Activated CD4-positive, alpha-beta T cell treated with anti-CD3 and anti-CD28 coated beads, Interleukin-2, Interleukin-4, amounts not matched to agents 100 ng/mL and 50 ng/mL, durations not matched to agents 16 hours and 8 hours (primary cell): ENCODE measurements around the gene KCNC1.

ENCODE experiments used
- DNase-seq: peaks from one replicate; pipeline ENCODE4 v3.0.0-alpha.2; 2020; ENCODE audit warnings: low spot score

The KCNC1 gene

GRCh38 chr11:17793642-17794170 is 59.1 kb downstream of the KCNC1 start:
- DNase-seq, result no peak

DNA sequence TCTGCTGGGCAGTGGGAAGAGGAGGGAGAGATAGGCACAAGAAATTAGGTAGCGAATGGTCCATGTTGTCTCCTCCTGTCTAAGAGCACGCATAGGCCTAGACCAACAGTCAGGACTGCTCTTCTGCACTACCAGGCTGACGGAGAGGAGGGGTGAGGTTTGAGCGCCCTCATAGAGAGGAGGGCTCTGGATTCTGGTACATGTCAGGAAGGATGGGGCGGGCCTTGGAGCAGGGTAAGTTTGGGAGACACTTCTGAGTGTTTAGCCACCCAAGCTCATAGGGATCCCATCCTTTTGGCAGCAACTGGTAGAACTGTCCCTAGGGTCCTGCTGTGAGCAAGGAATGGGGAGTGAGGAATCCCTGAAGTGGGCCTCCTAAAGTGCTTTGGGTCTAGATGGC is 60.4 kb downstream of the KCNC1 start:
- DNase-seq, result no peak

DNA sequence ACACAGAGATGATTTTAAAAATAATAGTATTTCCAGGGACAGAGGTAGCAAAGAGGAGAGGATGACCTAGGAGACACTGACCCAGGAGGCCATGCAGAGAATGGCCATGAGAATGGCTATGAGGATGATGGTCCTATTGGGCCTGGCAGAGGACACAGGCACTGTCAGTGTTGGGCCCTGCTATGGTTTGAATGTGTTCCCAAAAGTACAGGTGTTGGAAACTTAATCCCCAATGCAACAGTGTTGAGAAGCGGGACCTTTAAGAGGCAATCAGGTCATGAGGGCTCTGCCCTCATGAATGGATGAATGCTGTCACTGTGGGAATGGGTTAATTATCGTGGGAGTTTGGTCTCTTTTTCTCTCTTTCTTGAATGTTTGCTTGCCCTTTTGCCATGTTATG is 61.6 kb downstream of the KCNC1 start:
- no peak for DNase-seq

- no peak for DNase-seq
These were observed 63.7 kb downstream of the KCNC1 start for GRCh38 chr11:17798253-17798652.

DNA sequence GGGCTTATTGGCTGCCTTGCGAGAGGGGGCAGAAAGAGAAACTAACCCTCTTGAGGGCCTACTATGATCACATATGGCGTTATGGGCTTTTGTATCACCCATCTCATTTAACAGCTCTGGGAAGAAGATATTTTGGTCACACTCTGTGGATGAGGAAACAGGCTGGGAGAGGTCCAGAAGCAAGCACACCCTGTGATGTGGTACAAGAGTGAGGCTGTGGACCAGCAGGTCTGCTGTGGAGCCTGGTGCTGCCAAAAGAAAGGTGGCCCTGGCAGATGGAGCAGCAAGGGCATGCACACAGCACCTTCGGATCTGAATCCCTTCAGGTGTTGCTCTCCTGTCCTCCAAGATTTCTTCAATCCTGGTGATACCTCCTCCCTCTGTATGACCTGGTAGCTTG is 64.1 kb downstream of the KCNC1 start:
- no peak for DNase-seq

- no peak for DNase-seq
These were observed 64.6 kb downstream of the KCNC1 start for GRCh38 chr11:17799147-17799546.

DNA sequence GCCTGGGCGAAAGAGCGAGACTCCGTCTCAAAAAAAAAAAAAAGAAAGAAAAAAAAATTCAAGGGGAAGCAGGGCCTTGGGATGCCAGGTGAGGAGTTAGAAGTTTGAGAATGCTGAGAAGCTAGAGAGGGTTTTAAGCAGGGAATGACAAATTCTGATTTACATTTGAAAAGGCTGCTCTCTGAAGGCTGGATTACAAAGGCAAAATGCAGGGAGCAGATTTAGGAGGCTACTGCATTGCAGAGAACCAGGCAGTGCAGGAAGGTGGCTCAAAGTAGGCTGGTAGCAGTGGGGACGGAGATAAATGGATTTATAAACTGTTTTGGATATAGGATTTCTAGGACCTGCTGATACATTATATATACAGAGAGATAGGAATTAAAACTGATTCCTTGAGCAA is 66.6 kb downstream of the KCNC1 start:
- no peak for DNase-seq

DNA sequence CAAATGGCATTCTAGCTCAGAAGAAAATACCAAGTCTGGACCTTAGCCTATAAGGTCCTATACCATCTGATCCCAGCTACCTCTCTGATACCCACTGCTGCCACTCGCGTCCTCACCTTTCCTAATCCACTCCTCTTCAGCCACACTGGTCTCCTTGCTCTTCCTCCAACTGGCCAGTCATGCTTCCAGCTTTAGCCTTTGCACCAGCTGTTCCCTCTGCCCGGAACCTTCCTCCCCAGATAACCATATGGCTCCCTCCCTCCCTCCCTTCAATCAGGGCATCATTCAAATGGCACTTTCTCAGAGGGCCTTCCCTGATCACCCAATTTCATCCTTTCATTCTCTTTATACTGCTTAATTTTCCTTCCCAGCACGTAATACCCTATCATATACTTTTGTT is 67.9 kb downstream of the KCNC1 start:
- no peak for DNase-seq

DNA sequence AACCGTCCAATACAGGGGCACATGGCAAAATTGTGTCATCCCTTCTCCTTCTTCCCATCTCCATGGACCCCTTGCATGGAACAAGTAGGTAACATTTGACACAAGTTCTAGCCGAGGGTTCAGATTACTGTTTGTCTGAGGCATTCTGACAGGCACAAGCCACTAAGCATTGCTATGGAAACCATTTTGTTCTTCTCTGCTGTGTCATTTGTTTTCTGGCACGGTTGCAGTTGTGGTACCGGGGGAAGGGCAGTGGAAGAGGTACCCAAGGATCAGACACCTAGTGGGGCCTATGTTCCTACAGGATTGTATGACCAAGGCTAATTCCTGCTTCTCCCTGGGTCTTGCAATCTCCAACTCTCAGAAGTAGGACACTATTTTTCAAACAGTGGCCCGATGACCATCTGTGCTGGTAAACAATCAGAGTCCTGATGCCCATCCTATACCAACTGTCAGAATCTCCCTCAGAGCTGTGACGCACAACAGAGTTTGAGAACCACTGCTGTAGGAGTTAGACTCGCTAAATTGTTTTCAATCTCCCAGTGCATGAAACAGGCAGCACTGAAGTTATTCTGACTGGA is 69.3 kb downstream of the KCNC1 start:
- DNase-seq, result no peak

- no peak for DNase-seq
These were observed 70.5 kb downstream of the KCNC1 start for GRCh38 chr11:17805043-17805442.

- no peak for DNase-seq
These were observed 71.3 kb downstream of the KCNC1 start for GRCh38 chr11:17805873-17806272.

GRCh38 chr11:17807034-17807433 is 72.5 kb downstream of the KCNC1 start:
- DNase-seq, result no peak

GRCh38 chr11:17810041-17810440 is 75.5 kb downstream of the KCNC1 start:
- no peak for DNase-seq

GRCh38 chr11:17810746-17811145 is 76.2 kb downstream of the KCNC1 start:
- DNase-seq, result no peak

- DNase-seq, result no peak
These were observed 76.8 kb downstream of the KCNC1 start for GRCh38 chr11:17811352-17811751.

- DNase-seq, result no peak
These were observed 77.7 kb downstream of the KCNC1 start for GRCh38 chr11:17812091-17812864.

- no peak for DNase-seq
These were observed 78.2 kb downstream of the KCNC1 start for GRCh38 chr11:17812865-17813187.

DNA sequence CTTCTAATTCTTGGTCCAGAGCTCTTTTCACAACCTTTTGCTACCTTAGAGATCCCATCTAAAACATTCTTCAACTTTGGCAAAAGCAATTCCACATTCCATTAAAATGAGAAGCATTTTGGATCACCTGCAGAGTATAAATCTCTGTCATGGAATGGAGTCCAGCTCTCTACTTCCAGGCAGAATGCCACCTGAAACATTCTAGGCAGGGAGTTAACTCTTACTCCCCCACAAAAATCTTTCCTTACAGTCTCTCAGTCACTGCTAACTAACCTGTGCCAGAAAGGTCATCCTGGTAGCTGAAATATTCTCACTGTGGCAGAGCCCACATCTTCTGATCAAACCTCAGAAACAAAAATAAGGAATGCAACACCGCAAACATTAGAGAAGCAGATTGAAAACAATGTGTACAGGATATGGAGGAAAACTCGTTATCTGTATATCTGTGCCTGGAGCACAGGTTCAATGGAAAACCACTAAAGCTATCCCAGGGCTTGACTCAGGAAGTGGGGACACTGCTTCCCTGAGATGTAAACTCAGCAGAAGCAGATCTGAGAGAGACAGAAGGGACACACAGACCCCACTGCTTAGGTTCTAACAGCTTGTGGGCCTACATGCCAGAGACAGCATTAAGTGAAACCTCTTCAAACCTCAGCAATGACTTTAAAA is 78.9 kb downstream of the KCNC1 start:
- no peak for DNase-seq

- DNase-seq, result no peak
These were observed 80.0 kb downstream of the KCNC1 start for GRCh38 chr11:17814546-17814945.

DNA sequence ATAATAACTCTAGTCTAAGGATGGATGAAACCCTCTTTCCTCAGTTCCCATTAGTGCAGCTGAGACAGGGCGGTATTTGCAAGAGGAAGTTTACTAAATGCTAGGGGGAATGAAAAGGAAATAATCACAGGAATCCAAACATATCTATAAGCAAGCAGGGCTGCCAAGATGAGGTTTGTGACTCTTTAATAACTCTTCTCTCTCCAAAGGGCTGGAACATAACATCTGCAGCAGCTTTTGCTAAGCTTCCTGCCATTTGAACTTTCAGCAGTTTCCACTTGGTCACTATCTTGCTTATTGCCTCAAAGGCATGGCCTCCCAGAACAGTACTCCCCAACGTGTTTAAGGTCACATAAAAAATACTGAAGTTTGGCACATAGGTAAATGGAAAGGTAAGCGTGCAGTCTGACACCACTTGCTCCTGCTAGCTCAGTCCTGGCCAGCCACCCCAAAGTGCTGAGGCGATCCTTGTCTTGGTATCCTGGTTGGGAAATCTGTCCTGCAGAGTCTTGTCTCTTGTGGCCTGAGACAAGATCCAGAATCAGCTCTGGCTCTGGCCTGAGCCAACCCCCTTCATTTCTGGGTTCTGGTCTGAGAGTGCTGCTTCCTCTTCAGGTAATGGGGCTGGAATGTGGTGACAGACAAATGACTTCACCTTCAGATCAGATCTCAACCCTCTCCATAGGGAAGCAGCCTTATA is 81.8 kb downstream of the KCNC1 start:
- no peak for DNase-seq

- no peak for DNase-seq
These were observed 87.2 kb downstream of the KCNC1 start for GRCh38 chr11:17821648-17822400.

DNA sequence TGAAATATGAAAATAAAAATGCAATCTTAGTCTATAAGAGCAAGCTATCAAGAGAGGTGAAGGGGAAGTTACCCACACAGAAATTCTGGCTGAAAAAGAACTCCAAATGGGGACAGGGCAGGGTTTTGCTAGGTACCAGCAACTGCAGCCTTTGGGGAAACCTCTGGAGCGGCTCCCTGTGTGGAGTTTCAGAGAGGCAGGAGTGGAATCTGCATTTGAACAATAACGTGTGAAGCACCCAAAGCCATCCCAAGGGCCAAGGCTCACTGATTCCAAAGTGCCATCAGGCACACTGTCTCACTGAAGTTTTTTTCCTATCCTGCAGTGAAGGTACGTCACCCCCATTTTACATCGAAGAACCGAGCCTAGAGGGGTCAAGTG is 87.8 kb downstream of the KCNC1 start:
- no peak for DNase-seq
